T47D (cell line): ENCODE results near the gene ATP2C1.
"Not testable (repeated sequence)": the region's sequence is repeated elsewhere in the genome, so short reads cannot be mapped to it uniquely, and the experiment has no call there.

ENCODE experiments used
- DNase-seq, 2 experiments: peaks; one replicate each; pipeline versions ENCODE4 v3.0.0 to v3.0.0-alpha.2; 2011 to 2012; ENCODE audit warnings: low read depth in 1 of 2, low spot score in 1 of 2
- JUND ChIP-seq: IDR thresholded peaks from 2 replicates; pipeline ENCODE4 v1.6.1; 2012; ENCODE audit warnings: low read depth
- in situ Hi-C: cut with HindIII; loops from 2 replicates; pipeline ENCODE4 v1.10.0; 2016; ENCODE audit warnings: low sequenced_read_pairs, low pct_unique_long_range_greater_than_20kb

The ATP2C1 gene

DNA sequence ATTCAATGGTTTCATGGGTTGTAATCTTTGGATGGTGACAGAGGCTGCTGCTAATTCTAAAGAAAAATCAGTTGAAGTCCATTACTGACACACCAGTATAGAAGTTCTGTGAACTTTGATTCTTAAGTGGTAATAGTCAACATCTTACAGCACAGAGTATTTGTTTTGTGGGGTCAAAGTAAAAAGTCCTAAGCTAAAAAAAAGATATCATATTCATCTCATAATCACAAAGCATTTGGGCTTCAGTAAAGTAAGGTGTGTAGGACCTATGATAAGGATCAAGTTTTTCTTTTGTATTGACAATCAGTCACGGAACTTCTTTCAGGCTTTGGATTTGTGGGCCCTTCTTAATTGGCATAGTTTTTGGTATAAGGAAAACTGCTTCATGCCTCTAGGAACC, 131.7 kb downstream of the ATP2C1 start:
- in situ Hi-C loops: no loop called here
- DNase-seq: no peak
- TF ChIP-seq JUND: no peak

DNA sequence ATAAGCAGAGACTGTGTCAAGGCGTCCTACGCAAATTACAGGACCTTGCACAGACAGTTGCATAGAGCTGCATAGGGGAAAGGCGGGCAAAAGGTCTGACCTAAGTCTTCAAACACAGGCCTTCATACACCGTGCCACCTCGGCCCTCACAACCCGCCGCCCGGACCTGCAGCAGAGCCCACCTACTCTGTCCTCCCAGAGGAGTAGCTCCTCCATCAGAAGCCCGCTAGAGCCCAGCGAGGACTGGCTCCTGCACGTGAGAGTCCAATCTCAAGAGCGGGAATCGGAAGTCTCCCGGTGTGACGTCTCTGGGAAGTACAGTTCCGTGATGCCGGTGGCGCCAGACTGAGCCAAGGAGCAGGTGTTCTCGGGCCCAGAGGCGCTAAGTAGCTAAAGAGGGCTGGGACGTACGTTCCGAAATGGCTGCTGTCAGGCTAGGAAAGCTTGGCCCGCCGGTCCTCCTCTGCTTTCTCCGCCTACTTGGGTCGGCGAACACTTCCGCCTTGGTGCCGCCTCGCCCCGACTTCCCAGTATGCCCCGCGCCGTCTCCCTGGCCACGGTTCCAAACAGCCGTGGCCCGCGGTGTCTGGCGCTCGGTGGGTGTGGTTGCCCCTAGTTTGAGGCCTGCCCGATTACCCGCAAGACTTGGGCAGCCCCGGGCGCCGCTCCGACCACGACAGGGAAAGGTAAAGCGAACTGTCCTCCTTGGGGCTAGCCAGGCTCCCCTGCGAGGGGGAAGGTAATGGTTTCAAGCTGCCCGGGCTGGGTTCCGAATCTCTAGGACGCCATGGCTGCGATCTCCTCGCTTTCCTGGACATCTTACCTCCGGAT, 132.7 kb downstream of the ATP2C1 start, which contains the start of the genes ASTE1 and NEK11:
TSS of gene ASTE1 (minus strand) at position 505 of the 831 bp plus-strand sequence. CDS start 1,519 bp downstream, outside the sequence.
TSS of gene NEK11 (plus strand) at position 557 of the 831 bp plus-strand sequence. CDS start 2,832 bp downstream, outside the sequence.
- TF ChIP-seq JUND: no peak
- in situ Hi-C loops: no loop called here
- peak; percentile 64 to 89 for DNase-seq

DNA sequence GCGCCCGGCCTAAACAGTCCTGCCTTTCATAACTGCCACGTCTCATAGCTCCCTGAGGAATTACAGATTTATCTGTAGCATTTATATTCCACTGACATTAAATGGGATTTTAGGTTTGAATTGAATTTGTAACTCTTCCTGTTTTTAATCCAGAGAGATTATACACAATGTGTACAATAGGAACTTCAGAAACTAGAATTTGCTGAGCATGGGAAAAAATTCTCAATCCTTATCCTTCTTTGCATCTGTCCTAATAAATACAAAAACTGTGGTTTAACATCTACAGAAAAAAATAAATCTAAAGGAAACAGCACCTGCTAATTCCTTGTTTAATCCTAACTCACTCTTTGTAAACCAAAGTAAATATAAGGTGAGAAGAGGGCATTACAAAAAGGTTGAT, 135.0 kb downstream of the ATP2C1 start:
- no peak for TF ChIP-seq JUND
- in situ Hi-C loops: no loop called here
- no peak for DNase-seq

DNA sequence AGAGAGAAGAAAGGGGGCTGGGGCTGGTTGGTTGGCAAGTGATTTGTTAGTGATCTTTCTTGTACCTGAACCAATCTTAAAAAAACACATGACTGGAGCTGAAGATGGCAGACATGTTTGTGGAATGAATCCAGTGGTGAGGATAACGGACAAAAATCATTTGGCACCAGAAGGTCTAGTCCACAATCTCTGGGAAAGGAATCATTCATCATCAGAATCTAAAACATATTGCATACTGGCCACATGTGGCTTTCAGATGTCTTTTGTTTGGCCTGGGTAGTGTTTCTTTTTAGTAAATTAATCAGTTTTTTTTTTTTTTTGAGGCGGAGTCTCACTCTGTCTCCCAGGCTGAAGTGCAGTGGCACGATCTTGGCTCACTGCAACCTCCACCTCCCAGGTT, 137.8 kb downstream of the ATP2C1 start:
- no peak for DNase-seq
- no peak for TF ChIP-seq JUND
- in situ Hi-C loops: no loop called here

DNA sequence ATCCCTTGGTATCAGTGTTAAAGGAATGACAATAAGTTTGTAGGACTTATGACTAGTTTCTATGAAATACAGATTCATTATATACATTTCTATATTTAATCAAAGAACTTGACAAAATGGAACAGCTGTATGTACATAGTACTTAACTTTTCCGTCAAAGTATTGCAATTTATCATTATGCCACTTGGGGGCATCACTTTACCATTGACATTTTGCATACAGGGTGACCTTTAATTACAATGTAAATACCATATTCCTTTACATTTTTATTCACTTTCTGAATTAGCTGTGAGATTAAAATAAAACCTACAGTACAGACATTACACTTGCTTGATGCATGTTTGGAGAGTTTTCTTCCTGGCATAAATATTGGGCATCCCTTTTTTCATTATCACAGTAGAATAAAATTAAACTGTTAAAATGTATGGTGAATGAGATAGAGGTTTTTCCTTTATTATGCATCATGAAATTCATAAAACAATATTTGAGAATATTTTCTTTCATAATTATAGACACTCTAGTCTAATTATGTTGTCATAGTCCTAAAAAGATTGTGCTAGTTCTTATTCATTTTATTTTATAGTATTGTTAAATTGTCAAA, 139.7 kb downstream of the ATP2C1 start:
- TF ChIP-seq JUND: no peak
- peak; percentile 21 to 74 for DNase-seq
- in situ Hi-C loops: no loop called here

DNA sequence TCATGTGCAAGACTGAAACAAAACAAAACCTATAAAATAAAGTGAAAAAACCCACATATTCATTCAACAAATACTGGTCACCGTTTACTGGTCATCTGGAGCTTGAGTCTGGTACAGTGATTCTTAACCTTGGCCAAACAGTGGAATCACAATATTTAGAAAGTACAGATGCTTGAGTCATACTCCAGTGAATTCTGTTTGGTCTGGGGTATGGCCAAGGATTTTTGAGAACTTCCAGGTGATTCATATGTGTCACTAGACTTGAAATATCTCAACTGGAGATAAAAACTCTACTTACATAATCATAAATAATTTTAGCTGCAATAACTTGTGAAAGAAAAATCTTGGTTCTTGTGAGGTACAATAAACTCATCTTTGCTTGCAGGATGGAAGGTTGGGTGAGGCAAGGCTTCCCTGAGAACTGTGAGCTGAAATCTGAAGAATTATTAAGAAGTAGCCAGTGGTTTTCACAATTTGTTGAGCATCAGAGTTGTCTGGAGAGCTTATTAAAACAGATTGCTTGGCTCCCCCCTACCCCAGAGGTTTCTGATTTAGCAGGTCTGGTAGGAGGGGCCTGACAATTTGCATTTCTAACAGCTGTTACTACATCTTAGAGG, 142.4 kb downstream of the ATP2C1 start:
- no peak for TF ChIP-seq JUND
- DNase-seq: no peak
- in situ Hi-C loops: no loop called here

DNA sequence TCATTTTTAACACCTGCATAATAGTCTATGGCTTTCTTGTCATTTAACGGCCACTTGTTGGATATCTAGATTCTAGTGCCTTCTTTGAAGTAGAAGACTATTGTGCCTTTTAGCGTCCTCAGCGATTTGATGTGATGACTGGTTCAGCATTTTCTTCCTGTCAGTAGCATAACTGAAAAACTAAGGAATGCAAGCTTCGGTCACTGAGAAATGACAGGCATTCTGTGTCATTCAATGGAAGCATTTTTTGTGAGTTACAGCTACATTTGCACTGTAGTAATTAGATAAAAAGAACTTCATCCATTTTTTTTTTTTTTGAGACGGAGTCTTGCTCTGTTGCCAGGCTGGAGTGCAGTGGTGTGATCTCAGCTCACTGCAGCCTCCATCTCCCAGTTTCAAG, 143.1 kb downstream of the ATP2C1 start:
- in situ Hi-C loops: no loop called here
- TF ChIP-seq JUND: no peak

DNA sequence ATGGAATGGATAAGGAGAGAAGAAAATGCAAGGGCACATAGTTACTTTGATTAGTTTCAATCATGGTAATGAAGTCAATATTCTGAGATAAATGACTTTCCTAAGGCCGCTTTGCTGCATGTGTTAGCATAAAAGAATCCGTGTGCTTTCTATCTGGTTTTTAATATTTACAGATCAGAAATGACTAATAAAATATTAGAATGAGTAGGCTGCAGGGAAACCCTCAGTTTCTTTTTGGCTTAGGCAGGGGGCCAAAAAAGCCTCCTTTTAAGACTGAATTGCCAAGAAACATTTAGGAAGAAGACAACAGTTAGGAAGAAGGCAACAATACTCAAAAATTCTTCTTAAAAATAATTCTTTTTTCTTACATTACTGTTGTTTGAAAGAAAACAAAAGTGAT, 144.4 kb downstream of the ATP2C1 start:
- in situ Hi-C loops: no loop called here
- no peak for TF ChIP-seq JUND

More for the DNA sequence above, 143.1 kb downstream of the ATP2C1 start:
- no peak for DNase-seq

DNA sequence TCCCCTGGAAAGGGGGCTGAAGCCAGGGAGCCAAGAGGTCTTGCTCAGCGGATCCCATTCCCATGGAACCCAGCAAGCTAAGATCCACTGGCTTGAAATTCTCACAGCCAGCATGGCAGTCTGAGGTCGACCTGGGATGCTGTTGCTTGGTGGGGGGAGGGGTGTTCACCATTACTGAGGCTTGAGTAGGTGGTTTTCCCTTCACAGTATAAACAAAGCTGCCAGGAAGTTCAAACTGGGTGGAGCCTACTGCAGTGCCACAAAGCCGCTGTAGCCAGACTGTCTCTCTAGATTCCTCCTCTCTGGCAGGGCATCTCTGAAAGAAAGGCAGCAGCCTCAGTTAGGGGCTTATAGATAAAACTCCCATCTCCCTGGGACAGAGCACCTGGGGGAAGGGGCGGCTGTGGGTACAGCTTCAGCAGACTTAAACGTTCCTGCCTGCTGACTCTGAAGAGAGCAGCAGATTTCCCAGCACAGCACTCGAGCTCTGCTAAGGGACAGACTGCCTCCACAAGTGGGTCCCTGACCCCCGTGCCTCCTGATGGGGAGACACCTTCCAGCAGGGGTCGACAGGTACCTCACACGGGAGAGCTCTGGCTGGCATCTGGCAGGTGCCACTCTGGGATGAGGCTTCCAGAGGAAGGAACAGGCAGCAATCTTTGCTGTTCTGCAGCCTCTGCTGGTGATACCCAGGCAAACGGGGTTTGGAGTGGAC, 148.5 kb downstream of the ATP2C1 start:
- in situ Hi-C loops: not testable (repeated sequence)

More for the DNA sequence above, 144.4 kb downstream of the ATP2C1 start:
- no peak for DNase-seq

DNA sequence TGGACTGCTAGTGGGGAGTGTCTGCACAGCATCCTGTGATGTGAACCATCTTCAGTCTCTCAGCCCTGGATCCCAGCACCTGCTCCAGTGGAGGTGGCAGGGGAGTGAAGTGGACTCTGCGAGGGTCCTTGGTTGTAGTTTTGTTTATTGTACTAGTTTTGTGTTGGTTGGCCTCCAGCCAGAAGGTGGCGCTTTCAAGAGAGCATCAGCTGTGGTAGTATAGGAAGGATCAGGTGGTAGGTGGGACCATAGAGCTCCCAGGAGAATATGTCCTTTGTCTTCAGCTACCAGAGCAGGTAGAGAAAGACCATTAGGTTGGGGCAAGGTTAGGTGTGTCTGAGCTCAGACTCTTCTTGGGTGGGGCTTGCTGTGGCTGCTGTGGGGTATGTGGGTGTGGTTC, 153.7 kb downstream of the ATP2C1 start:
- in situ Hi-C loops: no loop called here
- no peak for DNase-seq
- no peak for TF ChIP-seq JUND

More for the DNA sequence above, 148.5 kb downstream of the ATP2C1 start:
- DNase-seq: not testable (repeated sequence)

DNA sequence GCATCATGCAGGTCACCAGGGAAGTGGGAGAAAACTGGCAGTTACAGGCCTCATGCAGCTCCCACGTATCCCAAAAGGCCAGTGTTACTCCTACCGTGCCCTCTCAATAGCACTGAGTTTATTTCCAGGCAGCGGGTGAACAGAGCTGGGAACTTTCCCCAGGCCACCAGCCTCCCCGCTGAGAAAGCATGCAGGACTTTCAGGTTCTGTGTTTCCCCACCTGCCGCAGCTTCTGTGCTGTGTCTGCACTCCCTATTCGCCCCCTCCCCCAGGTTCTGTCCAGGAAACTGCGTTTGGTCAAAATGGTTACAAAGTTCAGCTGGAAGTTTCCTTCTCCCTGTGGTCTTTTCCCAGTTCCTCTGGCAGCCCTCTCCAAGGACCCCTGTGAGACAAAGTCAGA, 154.1 kb downstream of the ATP2C1 start:
- in situ Hi-C loops: no loop called here
- no peak for DNase-seq
- TF ChIP-seq JUND: no peak

DNA sequence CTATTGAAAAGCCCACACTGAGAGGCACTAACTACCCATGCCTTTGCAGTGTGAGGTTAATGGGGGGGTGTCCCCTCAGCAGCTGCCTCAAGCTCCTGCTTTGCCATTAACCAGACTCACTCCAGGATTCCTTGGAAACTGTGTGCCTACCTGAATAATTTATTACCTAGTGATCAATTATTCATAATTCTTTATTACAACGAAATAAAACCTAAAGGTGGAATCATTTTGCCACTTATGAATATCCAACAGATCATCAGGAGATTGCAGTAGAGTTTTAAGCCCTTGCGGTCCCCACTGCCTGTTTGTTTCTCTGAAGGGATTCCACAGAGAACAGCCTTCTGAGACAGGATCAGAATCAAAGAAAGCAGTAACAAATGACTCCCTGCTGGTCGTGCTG, 156.1 kb downstream of the ATP2C1 start:
- in situ Hi-C loops: no loop called here
- no peak for DNase-seq
- TF ChIP-seq JUND: no peak
